GM18507 (cell line): ENCODE data around the gene ETV7.
"Not testable (repeated sequence)": the region's sequence is repeated elsewhere in the genome, so short reads cannot be mapped to it uniquely, and the experiment has no call there.

Source experiments
- DNase-seq: peaks from one replicate; pipeline ENCODE4 v3.0.0; 2011; ENCODE audit warnings: low read depth; ENCODE audit not compliant: insufficient read length; ENCODE audit errors: extremely low spot score
- FAIRE-seq: peaks from 2 replicates; lab custom pipeline; 2011; peaks lifted over from hg19 to GRCh38; lab: Jason Lieb, UNC

Gene ETV7

GRCh38 chr6:36387440-36388303, at the start of gene ETV7:
ETV7 (minus strand) TSS chr6:36387669; CDS start chr6:36387541, 128 bp downstream.
- DNase-seq (no peak), FAIRE-seq (peak; percentile 5)

- no peak for FAIRE-seq
- no peak for DNase-seq
These were observed 49.0 kb upstream of the ETV7 start for GRCh38 chr6:36436466-36436865.

GRCh38 chr6:36432151-36432671, 44.7 kb upstream of the ETV7 start:
- FAIRE-seq, result peak; percentile 50
- no peak for DNase-seq

DNA sequence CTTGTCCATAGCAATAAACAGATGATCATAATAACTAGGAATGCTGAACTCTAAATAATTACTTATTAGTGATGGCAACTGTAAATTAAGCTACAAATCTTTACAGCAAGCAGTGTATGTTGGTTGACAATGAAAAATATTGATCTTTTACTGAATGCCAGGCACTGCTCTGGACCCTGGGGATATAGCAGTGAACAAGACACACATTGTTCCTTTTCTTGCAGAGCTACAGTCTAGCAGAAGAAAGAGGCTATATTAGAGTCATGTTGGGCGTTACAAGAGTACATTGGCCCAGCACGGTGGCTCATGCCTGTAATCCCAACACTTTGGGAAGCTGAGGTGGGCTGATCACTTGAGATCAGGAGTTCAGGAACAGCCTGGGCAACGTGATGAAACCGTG, 43.7 kb upstream of the ETV7 start:
- no peak for DNase-seq
- FAIRE-seq, result no peak

GRCh38 chr6:36430351-36430750, 42.9 kb upstream of the ETV7 start:
- DNase-seq (no peak), FAIRE-seq (no peak)

- DNase-seq (no peak), FAIRE-seq (peak; percentile 46)
These were observed 41.4 kb upstream of the ETV7 start for GRCh38 chr6:36428911-36429310.

- DNase-seq (no peak), FAIRE-seq (no peak)
These were observed 39.2 kb upstream of the ETV7 start for GRCh38 chr6:36426622-36427021.

DNA sequence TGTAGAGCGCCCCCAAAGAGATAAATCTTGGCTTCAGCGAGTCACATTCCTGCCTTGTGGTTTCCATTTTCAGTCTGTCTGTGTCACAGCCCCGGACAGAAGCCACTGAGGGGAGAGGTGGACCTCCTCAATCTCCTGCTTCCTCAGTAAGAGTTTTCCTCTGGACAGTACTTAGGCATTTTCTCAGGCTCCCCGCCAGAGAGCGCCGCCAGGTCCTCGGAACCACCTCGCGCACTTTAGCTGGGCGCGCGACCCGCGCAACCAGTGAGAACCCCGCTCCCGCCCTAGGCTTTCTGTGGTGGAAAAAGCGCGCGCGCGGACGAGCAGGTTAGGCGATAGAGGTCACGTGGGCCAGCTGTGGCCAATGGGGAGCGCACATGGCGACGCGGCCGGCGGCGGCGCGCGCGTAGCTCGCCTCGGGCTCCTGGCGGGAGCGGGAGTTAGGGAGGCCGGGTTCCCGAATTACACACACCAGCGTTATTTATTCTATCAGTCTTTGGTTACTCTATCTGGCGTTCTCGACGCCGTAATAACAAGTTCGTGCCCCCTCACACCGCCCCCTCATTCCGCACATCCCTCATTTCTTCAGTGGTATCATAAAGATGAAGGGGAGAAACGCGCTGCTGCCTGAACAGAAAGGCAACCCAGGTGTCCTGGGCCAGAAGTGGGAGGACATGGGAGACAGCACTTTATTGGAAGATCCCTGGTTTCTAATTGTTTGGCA, 35.8 kb upstream of the ETV7 start:
- DNase-seq, result peak; percentile 94
- peak; percentile 95 for FAIRE-seq

DNA sequence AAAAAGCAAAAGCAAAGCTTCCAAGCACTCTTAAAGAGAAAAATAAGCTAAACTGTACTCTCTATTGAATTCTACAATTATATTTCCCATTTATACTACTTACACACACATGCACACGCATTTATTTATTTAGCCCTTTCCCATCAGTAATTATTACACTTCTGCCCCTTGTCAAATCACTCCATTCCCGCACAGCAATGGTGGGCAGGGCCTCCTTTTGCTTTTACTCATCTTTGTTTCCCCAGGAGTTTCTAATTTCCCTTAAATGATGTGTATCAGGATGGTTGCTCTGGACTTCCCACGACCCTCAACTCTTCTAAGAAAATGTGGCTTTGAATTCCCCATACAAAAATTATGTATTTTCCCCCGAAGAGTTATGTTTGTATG, 35.2 kb upstream of the ETV7 start:
- FAIRE-seq (no peak), DNase-seq (no peak)

- DNase-seq, result no peak
- FAIRE-seq, result no peak
These were observed 31.8 kb upstream of the ETV7 start for GRCh38 chr6:36419310-36419709.

DNA sequence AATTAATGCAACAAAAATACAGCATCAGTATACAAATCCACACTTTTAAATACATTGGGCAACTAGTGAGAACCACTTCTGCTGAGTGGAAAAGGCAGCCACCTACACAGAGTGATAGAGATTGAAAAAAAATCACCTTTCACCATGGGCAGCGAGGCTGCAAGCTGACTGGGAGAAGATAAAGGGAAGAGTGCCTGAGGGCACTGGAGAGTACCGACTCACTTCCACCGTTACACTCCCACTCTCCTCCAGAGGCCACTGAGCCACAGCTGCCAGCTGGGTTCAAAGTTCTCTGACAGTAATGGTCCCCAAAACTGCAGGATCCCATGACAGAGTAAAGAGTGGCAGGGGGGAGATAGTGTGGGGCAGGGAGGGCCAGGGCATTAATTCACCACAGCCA, 31.1 kb upstream of the ETV7 start:
- DNase-seq (no peak), FAIRE-seq (no peak)

DNA sequence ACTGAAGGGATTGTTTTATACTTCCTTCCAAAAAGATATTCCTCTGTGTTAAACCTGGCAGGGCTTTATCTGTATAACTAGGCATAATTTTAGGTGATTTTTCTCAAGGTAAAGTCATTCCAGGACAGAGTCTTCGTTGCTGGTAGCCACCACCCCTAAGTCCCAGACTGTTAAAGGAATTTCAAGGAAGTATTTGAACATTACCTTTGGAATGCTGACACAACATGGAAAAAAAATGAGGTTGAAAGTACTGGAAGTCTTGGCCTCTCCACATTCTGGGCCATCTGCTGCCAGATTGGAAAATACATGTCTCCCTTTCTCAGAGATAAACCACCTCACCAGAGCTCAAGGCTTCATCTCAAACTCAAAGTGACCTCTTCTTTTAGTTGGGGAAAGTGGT, 27.0 kb upstream of the ETV7 start:
- no peak for DNase-seq

DNA sequence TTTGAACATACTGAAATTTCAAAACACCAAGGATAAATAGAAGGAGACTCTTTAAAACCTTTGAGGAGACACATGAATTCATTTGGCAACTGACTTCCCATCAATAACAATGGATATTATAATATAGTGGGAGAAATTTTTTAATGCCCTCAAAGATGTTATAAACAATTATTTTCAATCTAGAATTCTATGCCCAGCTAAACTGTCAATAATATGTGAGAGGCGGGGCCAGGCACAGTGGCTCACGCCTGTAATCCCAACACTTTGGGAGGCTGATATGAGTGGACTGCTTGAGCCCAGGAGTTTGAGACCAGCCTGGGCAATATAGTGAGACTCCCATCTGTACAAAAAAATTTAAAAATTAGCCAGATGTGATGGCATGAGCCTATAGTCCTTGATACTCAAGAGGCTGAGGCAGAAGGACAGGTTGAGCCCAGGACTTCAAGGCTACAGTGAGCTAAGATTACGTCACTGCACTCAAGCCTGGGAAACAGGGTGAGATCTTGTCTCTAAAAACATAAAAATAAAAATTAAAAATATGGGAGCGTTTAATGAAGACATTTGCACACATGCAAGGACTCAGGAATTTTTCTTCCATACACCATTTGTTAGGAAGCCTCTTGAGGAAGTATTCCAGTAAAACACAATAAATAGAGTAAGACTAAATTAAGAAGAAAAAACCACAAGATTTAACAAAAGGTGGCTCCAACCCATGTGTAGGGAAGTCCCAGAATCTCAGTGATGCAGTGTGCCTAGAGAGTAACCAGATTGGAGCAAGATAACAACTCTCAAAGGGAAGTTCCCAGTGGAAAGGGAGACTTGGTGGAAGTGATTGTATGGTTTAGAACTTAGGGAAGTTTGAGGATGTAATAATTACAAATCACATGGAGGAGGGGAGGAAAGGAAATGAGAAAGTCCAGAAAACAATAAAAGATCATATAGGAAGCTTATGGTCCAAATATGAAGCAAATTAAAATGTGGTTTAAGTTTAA, 26.3 kb upstream of the ETV7 start:
- FAIRE-seq, result no peak
- no peak for DNase-seq

More for the DNA sequence above, 27.0 kb upstream of the ETV7 start:
- FAIRE-seq, result no peak

DNA sequence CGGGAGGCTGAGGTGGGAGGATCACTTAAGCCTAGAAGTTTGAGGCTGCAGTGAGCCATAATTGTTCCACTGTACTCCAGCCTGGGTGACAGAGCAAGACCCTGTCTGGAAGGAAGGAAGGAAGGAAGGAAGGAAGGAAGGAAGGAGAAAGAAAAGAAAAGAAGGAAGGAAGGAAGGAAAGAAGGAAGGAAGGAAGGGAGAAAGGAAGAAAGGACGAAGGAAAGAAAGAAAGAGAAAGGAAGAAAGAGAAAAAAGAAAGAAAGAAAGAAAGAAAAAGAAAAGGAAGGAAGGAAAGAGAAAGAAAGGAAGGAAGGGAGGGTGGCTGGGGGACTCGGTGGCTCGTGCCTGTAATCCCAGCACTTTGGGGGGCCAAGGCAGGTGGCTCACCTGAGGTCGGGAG, 22.2 kb upstream of the ETV7 start:
- not testable (repeated sequence) for DNase-seq, FAIRE-seq

DNA sequence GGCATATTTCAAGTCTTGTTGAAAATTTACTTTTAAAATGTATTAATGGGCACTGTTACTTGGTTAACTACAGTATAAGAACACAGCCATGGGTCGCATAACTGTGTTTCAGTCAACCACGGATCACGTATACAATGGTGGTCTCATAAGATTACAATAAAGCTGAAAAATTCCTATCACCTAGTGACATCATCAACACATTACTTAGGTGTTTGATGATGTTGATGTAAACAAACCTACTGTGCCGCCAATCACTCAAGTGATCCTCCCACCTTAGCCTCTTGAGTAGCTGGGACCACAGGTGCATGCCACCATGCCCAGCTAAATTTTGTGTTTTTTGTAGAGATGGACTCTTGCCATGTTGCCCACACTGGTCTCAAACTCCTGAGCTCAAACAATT, 16.7 kb upstream of the ETV7 start:
- DNase-seq (no peak), FAIRE-seq (no peak)

DNA sequence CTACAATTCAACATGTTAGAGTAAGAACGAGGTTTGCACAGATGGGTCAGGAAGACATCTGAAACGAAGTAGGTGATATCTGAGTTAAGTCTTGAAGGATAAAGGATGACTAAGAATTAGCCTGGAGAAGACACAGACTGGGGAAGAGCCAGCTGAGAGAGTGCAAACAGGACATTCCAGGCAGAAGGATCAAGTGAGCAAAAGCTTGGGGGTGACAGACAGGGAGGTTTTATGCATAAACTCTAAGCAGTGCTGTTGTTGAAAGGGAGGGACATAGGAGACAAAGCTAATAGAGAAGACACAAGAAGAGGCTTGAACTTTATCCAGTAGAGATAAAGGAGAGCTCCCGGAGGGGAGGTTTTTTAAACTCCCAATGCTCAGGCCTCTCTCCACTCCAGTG, 15.0 kb upstream of the ETV7 start:
- FAIRE-seq (no peak), DNase-seq (no peak)

- FAIRE-seq (peak; percentile 56), DNase-seq (no peak)
These were observed 12.5 kb upstream of the ETV7 start for GRCh38 chr6:36399970-36400369.

- no peak for FAIRE-seq
- DNase-seq, result no peak
These were observed 5.2 kb upstream of the ETV7 start for GRCh38 chr6:36392621-36393020.

- FAIRE-seq, result no peak
- DNase-seq, result no peak
These were observed 1.9 kb upstream of the ETV7 start for GRCh38 chr6:36389353-36389752.
